H1 (cell line): ENCODE measurements around the gene FLVCR1. TPM values are rescaled to one million over a fixed set of nuclear protein-coding genes. Genes with fewer than 3 reads are reported as not detected.

ENCODE experiments used
- CTCF ChIA-PET: fragments of 300-600 bp; sonication (Branson Sonifier 250); formaldehyde crosslinking; loops from one replicate; lab custom pipeline; 2021; ENCODE audit not compliant: partially characterized antibody; lab: Charles Lee
- POLR2A ChIA-PET: fragments of 300-600 bp; sonication (Branson Sonifier 250); formaldehyde crosslinking; loops from one replicate; lab custom pipeline; 2021; ENCODE audit warnings: inconsistent platforms; ENCODE audit not compliant: partially characterized antibody; lab: Charles Lee
- DNase-seq, 2 experiments: peaks; one replicate each; pipeline versions ENCODE4 v3.0.0 to v3.0.0-alpha.2; 2010 to 2022; ENCODE audit warnings: low spot score in 2 of 2, low read depth in 1 of 2, mixed read lengths in 1 of 2
- FAIRE-seq: peaks from 2 replicates; lab custom pipeline; 2011; peaks lifted over from hg19 to GRCh38; lab: Jason Lieb, UNC
- H2AFZ ChIP-seq: 2 replicates; pipeline ENCODE4 v1.8.1; 2012; ENCODE audit warnings: low read length, inconsistent platforms
- H2AK5ac ChIP-seq: 2 replicates; pipeline ENCODE4 v1.6.1; 2013; ENCODE audit warnings: low read depth, low read length
- H2BK120ac ChIP-seq: replicated peaks from 2 replicates; pipeline ENCODE3; 2013; ENCODE audit warnings: low read depth, low read length, inconsistent platforms
- H2BK12ac ChIP-seq: 2 replicates; pipeline ENCODE4 v1.6.1; 2013; ENCODE audit warnings: low read depth, low read length
- H2BK15ac ChIP-seq: 2 replicates; pipeline ENCODE4 v1.6.1; 2013; ENCODE audit warnings: low read length
- H2BK20ac ChIP-seq: 2 replicates; pipeline ENCODE4 v1.6.1; 2013; ENCODE audit warnings: low read length
- H2BK5ac ChIP-seq: 2 replicates; pipeline ENCODE4 v1.6.1; 2013; ENCODE audit warnings: low read depth, low read length
- H3K14ac ChIP-seq: 2 replicates; pipeline ENCODE4 v1.6.1; 2013; ENCODE audit warnings: inconsistent platforms; ENCODE audit not compliant: insufficient read length
- H3K18ac ChIP-seq: 2 replicates; pipeline ENCODE4 v1.6.1; 2013; ENCODE audit warnings: low read length; ENCODE audit errors: extremely low read depth
- H3K23ac ChIP-seq: 2 replicates; pipeline ENCODE4 v1.6.1; 2013; ENCODE audit warnings: inconsistent platforms; ENCODE audit not compliant: insufficient read length
- H3K23me2 ChIP-seq: 2 replicates; pipeline ENCODE4 v1.6.1; 2013; ENCODE audit warnings: low read depth, low read length
- H3K27ac ChIP-seq: 2 replicates; pipeline ENCODE4 v1.6.1; 2011; ENCODE audit warnings: low read depth, low read length, inconsistent platforms
- H3K27me3 ChIP-seq, 4 experiments: replicated peaks in 1 of 4; 1 replicate in 1 of 4; 2 replicates in 3 of 4; pipeline versions ENCODE4 v1.6.1 to v1.8.1; 2011 to 2013; ENCODE audit warnings: low read length in 3 of 4, mild to moderate bottlenecking in 3 of 4, inconsistent platforms in 2 of 4, mixed read lengths in 2 of 4, moderate library complexity in 1 of 4; ENCODE audit not compliant: control insufficient read depth in 3 of 4, insufficient read depth in 3 of 4; ENCODE audit errors: extremely low read depth in 1 of 4
- H3K36me3 ChIP-seq, 4 experiments: 2 replicates each; pipeline versions ENCODE4 v1.6.1 to v1.8.1; 2011 to 2013; ENCODE audit warnings: mild to moderate bottlenecking in 4 of 4, low read length in 3 of 4, moderate library complexity in 2 of 4, control low read depth in 1 of 4, inconsistent platforms in 1 of 4; ENCODE audit not compliant: insufficient read depth in 4 of 4, control insufficient read depth in 2 of 4
- H3K4ac ChIP-seq: replicated peaks from 2 replicates; pipeline ENCODE3; 2013; ENCODE audit warnings: low read length, low read depth, mixed read lengths, inconsistent platforms; ENCODE audit not compliant: insufficient read length
- H3K4me1 ChIP-seq, 4 experiments: replicated peaks in 1 of 4; 1 replicate in 1 of 4; 2 replicates in 3 of 4; pipeline versions ENCODE4 v1.6.1 to v1.8.1; 2011 to 2013; ENCODE audit warnings: low read length in 3 of 4, inconsistent platforms in 2 of 4, mixed read lengths in 1 of 4; ENCODE audit not compliant: insufficient read depth in 4 of 4, control insufficient read depth in 3 of 4
- H3K4me2 ChIP-seq, 2 experiments: 2 replicates each; pipeline versions ENCODE4 v1.6.1 to v1.8.1; 2011 to 2013; ENCODE audit warnings: low read depth in 2 of 2, low read length in 2 of 2, control low read depth in 1 of 2, inconsistent platforms in 1 of 2, mild to moderate bottlenecking in 1 of 2; ENCODE audit not compliant: insufficient read depth in 1 of 2
- H3K4me3 ChIP-seq, 4 experiments: fragments of 200-600, 300-600 bp in 1 of 4; sonication (generic), shearing (Covaris generic), sonication (Bioruptor Twin) in 1 of 4; 2 replicates each; pipeline versions ENCODE4 v1.5.1 to v1.8.1; 2011 to 2016; ENCODE audit warnings: low read length in 4 of 4, low read depth in 3 of 4, control low read depth in 2 of 4, inconsistent platforms in 2 of 4, mild to moderate bottlenecking in 2 of 4, mixed read lengths in 1 of 4, moderate library complexity in 1 of 4; ENCODE audit not compliant: insufficient read depth in 2 of 4; ENCODE audit errors: extremely low read depth in 1 of 4
- H3K56ac ChIP-seq: replicated peaks from 2 replicates; pipeline ENCODE3; 2013; ENCODE audit warnings: low read depth, mild to moderate bottlenecking, mixed read lengths, low read length, inconsistent platforms; ENCODE audit not compliant: insufficient read length
- H3K79me1 ChIP-seq: 2 replicates; pipeline ENCODE4 v1.6.1; 2013; ENCODE audit warnings: low read depth, low read length, control low read depth
- H3K79me2 ChIP-seq, 2 experiments: 2 replicates each; pipeline versions ENCODE4 v1.6.1 to v1.8.1; 2012 to 2013; ENCODE audit warnings: low read length in 2 of 2, mild to moderate bottlenecking in 2 of 2, inconsistent platforms in 1 of 2; ENCODE audit not compliant: insufficient read depth in 2 of 2, control insufficient read depth in 1 of 2
- H3K9ac ChIP-seq, 4 experiments: replicated peaks in 1 of 4; 1 replicate in 1 of 4; 2 replicates in 3 of 4; pipeline versions ENCODE4 v1.6.1 to v1.8.1; 2011 to 2013; ENCODE audit warnings: low read depth in 3 of 4, low read length in 3 of 4, control low read depth in 2 of 4, mild to moderate bottlenecking in 2 of 4, moderate library complexity in 2 of 4, inconsistent platforms in 1 of 4; ENCODE audit errors: extremely low read depth in 1 of 4
- H3K9me3 ChIP-seq, 2 experiments: 2 replicates each; pipeline versions ENCODE4 v1.6.1 to v1.8.1; 2012 to 2013; ENCODE audit warnings: mild to moderate bottlenecking in 2 of 2, moderate library complexity in 2 of 2, control low read depth in 1 of 2, inconsistent platforms in 1 of 2, low read depth in 1 of 2, low read length in 1 of 2, mixed read lengths in 1 of 2; ENCODE audit not compliant: insufficient read depth in 2 of 2
- H4K20me1 ChIP-seq, 2 experiments: replicated peaks in 1 of 2; 2 replicates each; pipeline versions ENCODE3 to v1.8.1; 2011 to 2013; ENCODE audit warnings: inconsistent platforms in 2 of 2, low read length in 2 of 2, mild to moderate bottlenecking in 1 of 2; ENCODE audit not compliant: insufficient read depth in 2 of 2, control insufficient read depth in 1 of 2
- H4K5ac ChIP-seq: 2 replicates; pipeline ENCODE4 v1.6.1; 2013; ENCODE audit warnings: low read length, low read depth, mixed read lengths, inconsistent platforms; ENCODE audit not compliant: insufficient read length
- H4K8ac ChIP-seq: 2 replicates; pipeline ENCODE4 v1.8.0; 2013; ENCODE audit warnings: mild to moderate bottlenecking, moderate library complexity, low read length, inconsistent platforms; ENCODE audit not compliant: insufficient read depth; ENCODE audit errors: extremely low read depth
- H4K91ac ChIP-seq: replicated peaks from 2 replicates; pipeline ENCODE3; 2013; ENCODE audit warnings: low read length, mixed read lengths, inconsistent platforms; ENCODE audit not compliant: insufficient read length
- CBX5 ChIP-seq: fragments of 300-800, 300-1000 bp; sonication (generic); IDR thresholded peaks from 2 replicates; pipeline ENCODE4 v1.7.1; 2016; ENCODE audit warnings: antibody characterized with exemption, low read length, low read depth
- CBX8 ChIP-seq: fragments of 300-800, 300-1000 bp; sonication (generic); IDR thresholded peaks from 2 replicates; pipeline ENCODE4 v1.7.1; 2016; ENCODE audit warnings: low read depth, low read length, borderline replicate concordance
- EGR1 ChIP-seq: IDR thresholded peaks from 2 replicates; pipeline ENCODE4 v1.6.1; 2011; ENCODE audit warnings: low read depth, low read length, borderline replicate concordance
- EP300 ChIP-seq, 2 experiments: IDR thresholded peaks; 1 replicate in 1 of 2; 2 replicates in 1 of 2; pipeline ENCODE4 v1.6.1; 2011 to 2012; ENCODE audit warnings: low read depth in 2 of 2, low read length in 2 of 2, mild to moderate bottlenecking in 2 of 2, borderline replicate concordance in 1 of 2, inconsistent platforms in 1 of 2, moderate library complexity in 1 of 2
- FOSL1 ChIP-seq: IDR thresholded peaks from 2 replicates; pipeline ENCODE4 v1.6.1; 2011; ENCODE audit warnings: mild to moderate bottlenecking, low read depth, low read length, moderate library complexity; ENCODE audit not compliant: insufficient read depth
- HDAC6 ChIP-seq: IDR thresholded peaks from one replicate; pipeline ENCODE4 v1.7.1; 2012; ENCODE audit warnings: low read depth, mild to moderate bottlenecking, inconsistent platforms, low read length, moderate library complexity
- MAX ChIP-seq: IDR thresholded peaks from 2 replicates; pipeline ENCODE4 v1.6.1; 2012; ENCODE audit warnings: inconsistent platforms
- NANOG ChIP-seq: IDR thresholded peaks from 2 replicates; pipeline ENCODE4 v1.6.1; 2011; ENCODE audit warnings: low read length, low read depth, mild to moderate bottlenecking, inconsistent platforms; ENCODE audit not compliant: insufficient read depth, poor library complexity, severe bottlenecking
- NRF1 ChIP-seq: IDR thresholded peaks from 2 replicates; pipeline ENCODE4 v1.6.1; 2011; ENCODE audit warnings: mild to moderate bottlenecking, low read depth, low read length, improper control_type of control experiment
- RFX5 ChIP-seq: IDR thresholded peaks from 2 replicates; pipeline ENCODE4 v1.6.1; 2011; ENCODE audit warnings: low read depth, low read length, improper control_type of control experiment, borderline replicate concordance
- SP2 ChIP-seq: IDR thresholded peaks from 2 replicates; pipeline ENCODE4 v1.6.1; 2012; ENCODE audit warnings: mild to moderate bottlenecking, low read length, inconsistent platforms
- TAF7 ChIP-seq: optimal IDR thresholded peaks from 2 replicates; pipeline ENCODE3; 2011; ENCODE audit warnings: low read depth, mild to moderate bottlenecking, inconsistent platforms, low read length, moderate library complexity, borderline replicate concordance
- WGBS, 2 experiments: shearing (Covaris generic) in 1 of 2; methylation state at CpG; one replicate each; pipeline versions ENCODE4 v1.1.6 to v1.1.7; 2013 to 2015; ENCODE audit warnings: low lambda C conversion rate in 2 of 2, mixed read lengths in 2 of 2, inconsistent platforms in 1 of 2, low coverage in 1 of 2, missing lambda C conversion rate in 1 of 2; ENCODE audit not compliant: insufficient replicate concordance in 2 of 2, insufficient coverage in 1 of 2, insufficient read length in 1 of 2; ENCODE audit errors: extremely low coverage in 1 of 2, missing lambda C conversion rate in 1 of 2; 5-methylcytosine and 5-hydroxymethylcytosine counted together
- polyA plus RNA-seq, 7 experiments: library from polyadenylated mRNA; depleted of rRNA in 3 of 7; stranded (reverse) in 5 of 7; unstranded in 2 of 7; fragments of >200 nt in 5 of 7; fragments of 200-250 nt in 2 of 7; gene quantifications; 1 replicate in 5 of 7; 2 replicates in 1 of 7; 4 replicates in 1 of 7; pipeline versions ENCODE4 v1.2.1 to v1.2.3, GENCODE V29; 2011 to 2013; ENCODE audit warnings: missing spikeins in 2 of 7, mixed read lengths in 2 of 7
- total RNA-seq: library from RNA; stranded (reverse); fragmentation: NEBNext Ultra II Directional; extraction: Animal tissue kit (Norgen Biotek cat#: 25700); gene quantifications from 2 replicates; pipeline ENCODE4 v1.2.1, GENCODE V29; 2021

FLVCR1 gene
- total and polyA plus RNA-seq, 2 of the 8 experiments (the other 6 are each of a cell fraction or from before 2014, with no cell fraction given), result 31.8 to 75.7 TPM

GRCh38 chr1:212942679-212943392 is 84.8 kb downstream of the FLVCR1 start:
- Histone ChIP-seq H2BK5ac (no peak overlapping the region), H4K8ac (no peak overlapping the region), H3K23ac (no peak overlapping the region), H2AFZ (no peak overlapping the region), H4K20me1 (no peaks in the 10 kb centered on the region), H3K18ac (no peak overlapping the region), H3K9me3 (no peaks in the 10 kb centered on the region), H3K79me2 (no peaks in the 10 kb centered on the region), H3K27ac (no peak overlapping the region), H4K5ac (no peak overlapping the region), H4K91ac (no peak overlapping the region), H3K79me1 (no peaks in the 10 kb centered on the region), H3K9ac (no peak overlapping the region), H3K27me3 (no peaks in the 10 kb centered on the region), H3K23me2 (no peaks in the 10 kb centered on the region), H2AK5ac (no peak overlapping the region), H3K4me2 (no peak overlapping the region), H3K4me3 (no peak overlapping the region), H2BK12ac (no peak overlapping the region), H2BK15ac (no peak overlapping the region), H3K56ac (no peak overlapping the region), H3K4me1 (peaks cover 0 to 2% (median 1%) of the 10 kb centered on the region in 4 experiments; a peak in 2 of 7 replicates), H2BK20ac (no peak overlapping the region), H3K14ac (no peak overlapping the region), H2BK120ac (no peak overlapping the region), H3K4ac (no peak overlapping the region), H3K36me3 (no peaks in the 10 kb centered on the region)
- POLR2A ChIA-PET, result interaction anchor here (1.3 to 2.0 kb wide), 2 partner anchors 48 to 70 kb away, joined by 3 to 5 read pairs; no protein-coding TSS in a partner anchor
- FAIRE-seq, result no peak
- CTCF ChIA-PET, result interaction anchor here (1.0 to 1.8 kb wide), 2 partner anchors 8 to 155 kb away, joined by 3 to 8 read pairs; no protein-coding TSS in a partner anchor
- 93% methylated on average over 6 of the region's 6 CpGs; no CpG with 5 or more reads in 1 of the 2 experiments for WGBS, 2 experiments
- no peak for DNase-seq
- TF ChIP-seq NANOG (no peak), MAX (no peak), HDAC6 (no peak), CBX8 (no peak), TAF7 (no peak), EGR1 (no peak), CBX5 (no peak), NRF1 (no peak), FOSL1 (no peak), SP2 (no peak), RFX5 (no peak), EP300 (IDR thresholded peaks at IDR 0.05; ENCODE audit: borderline replicate concordance in 1 of 2, low read depth in 2 of 2, low read length in 2 of 2) (no peak)
